GM19035 (cell line): Measurements from ENCODE around the gene ST3GAL3.

ENCODE experiments used
- ATAC-seq: cut with Tn5 transposase; IDR thresholded peaks from one replicate; pipeline ENCODE4 v1.9.1; 2021; ENCODE audit not compliant: unreplicated experiment

The ST3GAL3 gene

GRCh38 chr1:43707190-43708001, at the start of gene ST3GAL3:
ST3GAL3 (plus strand) TSS chr1:43707536; CDS start chr1:43736263, 28,727 bp downstream.
- peak; percentile 90 for ATAC-seq

GRCh38 chr1:43659212-43660166, 47.8 kb upstream of the ST3GAL3 start:
- no peak for ATAC-seq

GRCh38 chr1:43660355-43660754, 47.0 kb upstream of the ST3GAL3 start:
- ATAC-seq, result no peak

GRCh38 chr1:43664369-43664768, 43.0 kb upstream of the ST3GAL3 start:
- ATAC-seq, result no peak

- no peak for ATAC-seq
These were observed 40.7 kb upstream of the ST3GAL3 start for GRCh38 chr1:43666608-43667007.

- ATAC-seq, result no peak
These were observed 38.4 kb upstream of the ST3GAL3 start for GRCh38 chr1:43668956-43669355.

- ATAC-seq, result no peak
These were observed 37.5 kb upstream of the ST3GAL3 start for GRCh38 chr1:43669878-43670277.

GRCh38 chr1:43671193-43671592, 36.1 kb upstream of the ST3GAL3 start:
- no peak for ATAC-seq

GRCh38 chr1:43671626-43672330, 35.6 kb upstream of the ST3GAL3 start:
- ATAC-seq, result no peak

- ATAC-seq, result no peak
These were observed 34.1 kb upstream of the ST3GAL3 start for GRCh38 chr1:43673261-43673660.

GRCh38 chr1:43678940-43679339, 28.4 kb upstream of the ST3GAL3 start:
- ATAC-seq, result no peak

GRCh38 chr1:43683560-43683959, 23.8 kb upstream of the ST3GAL3 start:
- no peak for ATAC-seq

GRCh38 chr1:43686801-43687200, 20.5 kb upstream of the ST3GAL3 start:
- ATAC-seq, result no peak

GRCh38 chr1:43687301-43688108, 19.8 kb upstream of the ST3GAL3 start:
- no peak for ATAC-seq

GRCh38 chr1:43688109-43688387, 19.3 kb upstream of the ST3GAL3 start:
- ATAC-seq, result no peak

GRCh38 chr1:43688594-43689000, 18.7 kb upstream of the ST3GAL3 start:
- ATAC-seq, result no peak

- ATAC-seq, result no peak
These were observed 18.0 kb upstream of the ST3GAL3 start for GRCh38 chr1:43689289-43689688.

GRCh38 chr1:43691871-43692815, 15.2 kb upstream of the ST3GAL3 start:
- no peak for ATAC-seq

GRCh38 chr1:43693371-43693770, 14.0 kb upstream of the ST3GAL3 start:
- no peak for ATAC-seq
